ES-I3 (cell line): Measurements from ENCODE around the gene PRUNE2.

Source experiments
- H3K36me3 ChIP-seq: 2 replicates; pipeline ENCODE4 v1.6.1; 2013; ENCODE audit warnings: mild to moderate bottlenecking, low read length, control low read depth, moderate library complexity; ENCODE audit not compliant: insufficient read depth
- H3K4me1 ChIP-seq: 2 replicates; pipeline ENCODE4 v1.6.1; 2013; ENCODE audit warnings: mild to moderate bottlenecking, control low read depth, low read length; ENCODE audit not compliant: insufficient read depth
- H3K9ac ChIP-seq: 2 replicates; pipeline ENCODE4 v1.6.1; 2013; ENCODE audit warnings: low read depth, mild to moderate bottlenecking, low read length, moderate library complexity
- H3K9me3 ChIP-seq: 2 replicates; pipeline ENCODE4 v1.6.1; 2013; ENCODE audit warnings: mild to moderate bottlenecking, low read length, moderate library complexity; ENCODE audit not compliant: control insufficient read depth, insufficient read depth

Gene PRUNE2

GRCh38 chr9:76820431-76820830, 85.5 kb downstream of the PRUNE2 start:
- no peaks in the 10 kb centered on the region for H3K36me3 ChIP-seq
- peaks cover 20% of the 10 kb centered on the region for H3K4me1 ChIP-seq
- H3K9me3 ChIP-seq: no peaks in the 10 kb centered on the region
- no peak overlapping the region for H3K9ac ChIP-seq

- H3K9me3 ChIP-seq: no peaks in the 10 kb centered on the region
- H3K9ac ChIP-seq: no peak overlapping the region
- H3K36me3 ChIP-seq: no peaks in the 10 kb centered on the region
- H3K4me1 ChIP-seq: peaks cover 20% of the 10 kb centered on the region
Measured at GRCh38 chr9:76818271-76818670, 87.6 kb downstream of the PRUNE2 start.

- Histone ChIP-seq H3K9me3 (no peaks in the 10 kb centered on the region), H3K4me1 (peaks cover 20% of the 10 kb centered on the region), H3K9ac (no peak overlapping the region), H3K36me3 (no peaks in the 10 kb centered on the region)
Measured at GRCh38 chr9:76817489-76817888, 88.4 kb downstream of the PRUNE2 start.

GRCh38 chr9:76812591-76812990, 93.3 kb downstream of the PRUNE2 start:
- peaks cover 3% of the 10 kb centered on the region; the same call in 1 of the 2 replicates for H3K4me1 ChIP-seq

GRCh38 chr9:76810377-76810957, 95.4 kb downstream of the PRUNE2 start:
- H3K9ac ChIP-seq: no peak overlapping the region
- no peaks in the 10 kb centered on the region for H3K4me1 ChIP-seq
- H3K9me3 ChIP-seq: no peaks in the 10 kb centered on the region
- H3K36me3 ChIP-seq: no peaks in the 10 kb centered on the region

More at GRCh38 chr9:76812591-76812990, 93.3 kb downstream of the PRUNE2 start:
- Histone ChIP-seq H3K36me3 (no peaks in the 10 kb centered on the region), H3K9me3 (no peaks in the 10 kb centered on the region), H3K9ac (no peak overlapping the region)

- peaks cover 3% of the 10 kb centered on the region for H3K4me1 ChIP-seq
- no peak overlapping the region for H3K9ac ChIP-seq
- H3K36me3 ChIP-seq: no peaks in the 10 kb centered on the region
- H3K9me3 ChIP-seq: no peaks in the 10 kb centered on the region
Measured at GRCh38 chr9:76808636-76809035, 97.3 kb downstream of the PRUNE2 start.

GRCh38 chr9:76803762-76804161, 102.2 kb downstream of the PRUNE2 start:
- Histone ChIP-seq H3K9me3 (no peaks in the 10 kb centered on the region), H3K9ac (no peak overlapping the region), H3K36me3 (no peaks in the 10 kb centered on the region), H3K4me1 (peaks cover 15% of the 10 kb centered on the region)

- H3K36me3 ChIP-seq: no peaks in the 10 kb centered on the region
- H3K9me3 ChIP-seq: no peaks in the 10 kb centered on the region
- H3K4me1 ChIP-seq: peaks cover 15% of the 10 kb centered on the region
- H3K9ac ChIP-seq: no peak overlapping the region
Measured at GRCh38 chr9:76803083-76803482, 102.8 kb downstream of the PRUNE2 start.

- Histone ChIP-seq H3K36me3 (no peaks in the 10 kb centered on the region), H3K9ac (no peak overlapping the region), H3K9me3 (no peaks in the 10 kb centered on the region), H3K4me1 (peaks cover 15% of the 10 kb centered on the region)
Measured at GRCh38 chr9:76800901-76801300, 105.0 kb downstream of the PRUNE2 start.

GRCh38 chr9:76799473-76799872, 106.4 kb downstream of the PRUNE2 start:
- Histone ChIP-seq H3K9me3 (no peaks in the 10 kb centered on the region), H3K9ac (no peak overlapping the region), H3K4me1 (peaks cover 15% of the 10 kb centered on the region)

GRCh38 chr9:76798527-76798926, 107.4 kb downstream of the PRUNE2 start:
- Histone ChIP-seq H3K9ac (no peak overlapping the region), H3K9me3 (no peaks in the 10 kb centered on the region), H3K4me1 (peaks cover 12% of the 10 kb centered on the region), H3K36me3 (no peaks in the 10 kb centered on the region)

More at GRCh38 chr9:76799473-76799872, 106.4 kb downstream of the PRUNE2 start:
- H3K36me3 ChIP-seq: no peaks in the 10 kb centered on the region

- Histone ChIP-seq H3K9me3 (no peaks in the 10 kb centered on the region), H3K9ac (no peak overlapping the region), H3K4me1 (no peaks in the 10 kb centered on the region), H3K36me3 (no peaks in the 10 kb centered on the region)
Measured at GRCh38 chr9:76796296-76796695, 109.6 kb downstream of the PRUNE2 start.

- Histone ChIP-seq H3K36me3 (no peaks in the 10 kb centered on the region), H3K9me3 (no peaks in the 10 kb centered on the region), H3K9ac (no peak overlapping the region), H3K4me1 (no peaks in the 10 kb centered on the region)
Measured at GRCh38 chr9:76793784-76794431, 112.0 kb downstream of the PRUNE2 start.

- Histone ChIP-seq H3K4me1 (no peaks in the 10 kb centered on the region), H3K9ac (no peak overlapping the region), H3K9me3 (no peaks in the 10 kb centered on the region), H3K36me3 (no peaks in the 10 kb centered on the region)
Measured at GRCh38 chr9:76789840-76790239, 116.1 kb downstream of the PRUNE2 start.

GRCh38 chr9:76787677-76788076, 118.2 kb downstream of the PRUNE2 start:
- Histone ChIP-seq H3K4me1 (no peaks in the 10 kb centered on the region), H3K36me3 (no peaks in the 10 kb centered on the region), H3K9ac (no peak overlapping the region), H3K9me3 (no peaks in the 10 kb centered on the region)
